GM12872 (cell line): ENCODE data around the gene INHBB.

ENCODE experiments used
- CTCF ChIP-seq: IDR thresholded peaks from 3 replicates; pipeline ENCODE4 v1.5.1; 2011; ENCODE audit warnings: low read depth, mild to moderate bottlenecking, low read length, moderate library complexity; ENCODE audit not compliant: insufficient read depth

INHBB gene

GRCh38 chr2:120303177-120303576, 42.8 kb upstream of the INHBB start:
- no peak for TF ChIP-seq CTCF

GRCh38 chr2:120305296-120305695, 40.6 kb upstream of the INHBB start:
- TF ChIP-seq CTCF: peak; percentile 30; the same call in 1 of the 3 replicates

GRCh38 chr2:120305937-120306490, 39.9 kb upstream of the INHBB start:
- no peak for TF ChIP-seq CTCF

GRCh38 chr2:120307482-120307881, 38.5 kb upstream of the INHBB start:
- TF ChIP-seq CTCF: no peak

- no peak for TF ChIP-seq CTCF
These were observed 37.7 kb upstream of the INHBB start for GRCh38 chr2:120308038-120308910.

- no peak for TF ChIP-seq CTCF
These were observed 35.8 kb upstream of the INHBB start for GRCh38 chr2:120310136-120310535.

GRCh38 chr2:120312076-120312475, 33.9 kb upstream of the INHBB start:
- no peak for TF ChIP-seq CTCF
